Skeletal muscle tissue (tissue), 4 donors: ENCODE measurements around the gene VSTM2L. TPM values are rescaled to one million over a fixed set of nuclear protein-coding genes. Genes with fewer than 3 reads are reported as not detected.

Experiments used
- H3K27ac ChIP-seq: one replicate; pipeline ENCODE4 v1.7.0; 2013; ENCODE audit warnings: mild to moderate bottlenecking, low read depth, low read length, inconsistent platforms
- H3K27me3 ChIP-seq, 3 donors: one replicate each; pipeline ENCODE4 v1.7.0; 2013; ENCODE audit warnings: low read length in 3 of 3; ENCODE audit not compliant: control insufficient read depth in 3 of 3, insufficient read depth in 3 of 3
- H3K36me3 ChIP-seq, 3 donors: one replicate each; pipeline ENCODE4 v1.7.0; 2013; ENCODE audit warnings: low read length in 3 of 3; ENCODE audit not compliant: control insufficient read depth in 3 of 3, insufficient read depth in 3 of 3
- H3K4me1 ChIP-seq, 3 donors: one replicate each; pipeline ENCODE4 v1.7.0; 2013; ENCODE audit warnings: low read length in 3 of 3, mild to moderate bottlenecking in 3 of 3; ENCODE audit not compliant: control insufficient read depth in 3 of 3, insufficient read depth in 3 of 3
- H3K4me3 ChIP-seq, 3 donors: one replicate each; pipeline ENCODE4 v1.7.0; 2013; ENCODE audit warnings: low read length in 3 of 3
- H3K9ac ChIP-seq, 3 donors: one replicate each; pipeline ENCODE4 v1.7.0; 2013; ENCODE audit warnings: low read length in 3 of 3, mild to moderate bottlenecking in 3 of 3, moderate library complexity in 2 of 3, low read depth in 1 of 3
- H3K9me3 ChIP-seq, 3 donors: one replicate each; pipeline ENCODE4 v1.7.0; 2013; ENCODE audit warnings: low read length in 3 of 3; ENCODE audit not compliant: control insufficient read depth in 3 of 3
- total RNA-seq: library from RNA; depleted of rRNA; stranded (reverse); fragments of >200 nt; gene quantifications from one replicate; pipeline ENCODE4 v1.2.3, GENCODE V29; 2014
- donor health status: Osteomylitis.

Gene VSTM2L
- total RNA-seq, 1 donor from 2014 or later = not detected

DNA sequence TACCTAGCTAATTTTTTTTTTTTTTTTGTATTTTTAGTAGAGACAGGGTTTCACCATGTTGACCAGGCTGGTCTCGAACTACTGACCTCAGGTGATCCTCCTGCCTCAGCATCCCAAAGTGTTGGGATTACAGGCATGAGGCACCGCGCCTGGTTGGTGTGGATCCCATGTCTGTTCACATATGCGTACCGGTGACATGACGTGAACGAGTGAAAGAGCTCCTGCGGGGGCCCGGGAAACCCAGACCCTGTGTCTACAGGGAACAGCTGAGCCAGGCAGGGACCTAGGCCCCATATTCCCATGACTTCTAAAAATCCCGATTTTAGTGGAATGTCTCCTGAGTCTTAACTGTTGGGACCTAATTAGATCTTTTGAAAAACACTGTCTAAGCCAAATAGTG, 33.1 kb downstream of the VSTM2L start:
- Histone ChIP-seq H3K27ac (no peak overlapping the region), H3K4me1 (no peaks in the 10 kb centered on the region), H3K9me3 (no peaks in the 10 kb centered on the region), H3K27me3 (peaks cover 9 to 29% (median 20%) of the 10 kb centered on the region in 3 donors), H3K9ac (no peak overlapping the region), H3K36me3 (no peaks in the 10 kb centered on the region), H3K4me3 (no peak overlapping the region)

DNA sequence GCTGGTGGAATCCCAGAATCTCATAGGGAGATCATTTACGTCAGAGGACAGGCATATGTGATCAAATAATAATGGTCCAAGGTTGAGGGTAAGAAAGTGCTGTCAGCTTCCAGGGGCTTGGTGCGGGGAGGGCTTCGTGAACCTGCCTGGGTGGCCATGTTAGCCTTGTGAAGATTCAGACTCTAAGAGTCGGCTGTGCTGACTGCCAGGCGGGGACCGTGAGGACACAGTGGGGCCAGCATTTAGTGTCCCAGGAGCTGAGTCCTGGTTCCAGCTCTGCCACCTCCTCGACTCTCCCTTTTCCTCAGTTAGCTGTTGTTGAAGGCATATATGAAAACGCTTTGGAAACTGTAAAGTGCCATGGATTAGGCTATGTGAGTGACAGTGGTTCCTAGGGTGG, 33.5 kb downstream of the VSTM2L start:
- H3K27ac ChIP-seq = no peak overlapping the region
- H3K27me3 ChIP-seq = peaks cover 9 to 24% (median 18%) of the 10 kb centered on the region in 3 donors
- H3K36me3 ChIP-seq = no peaks in the 10 kb centered on the region
- H3K4me3 ChIP-seq = no peak overlapping the region
- no peak overlapping the region for H3K9ac ChIP-seq
- H3K9me3 ChIP-seq = no peaks in the 10 kb centered on the region
- no peaks in the 10 kb centered on the region for H3K4me1 ChIP-seq

- Histone ChIP-seq H3K4me3 (no peak overlapping the region), H3K36me3 (no peaks in the 10 kb centered on the region), H3K9ac (no peak overlapping the region), H3K27me3 (peaks cover 3 to 14% (median 8%) of the 10 kb centered on the region in 3 donors), H3K27ac (no peak overlapping the region), H3K9me3 (no peaks in the 10 kb centered on the region), H3K4me1 (no peaks in the 10 kb centered on the region)
These were observed 34.8 kb downstream of the VSTM2L start for GRCh38 chr20:37937686-37938085.

- Histone ChIP-seq H3K36me3 (no peaks in the 10 kb centered on the region), H3K27me3 (peaks cover 0 to 9% (median 3%) of the 10 kb centered on the region in 3 donors), H3K4me3 (no peak overlapping the region), H3K27ac (no peak overlapping the region), H3K9me3 (no peaks in the 10 kb centered on the region), H3K9ac (no peak overlapping the region), H3K4me1 (no peaks in the 10 kb centered on the region)
These were observed 35.3 kb downstream of the VSTM2L start for GRCh38 chr20:37938181-37938750.

- no peak overlapping the region for H3K4me3 ChIP-seq
- H3K9ac ChIP-seq = no peak overlapping the region
- peaks cover 0 to 5% (median 3%) of the 10 kb centered on the region in 3 donors for H3K27me3 ChIP-seq
- H3K36me3 ChIP-seq = no peaks in the 10 kb centered on the region
- no peaks in the 10 kb centered on the region for H3K9me3 ChIP-seq
- H3K4me1 ChIP-seq = no peaks in the 10 kb centered on the region
- H3K27ac ChIP-seq = no peak overlapping the region
These were observed 36.0 kb downstream of the VSTM2L start for GRCh38 chr20:37938954-37939353.

DNA sequence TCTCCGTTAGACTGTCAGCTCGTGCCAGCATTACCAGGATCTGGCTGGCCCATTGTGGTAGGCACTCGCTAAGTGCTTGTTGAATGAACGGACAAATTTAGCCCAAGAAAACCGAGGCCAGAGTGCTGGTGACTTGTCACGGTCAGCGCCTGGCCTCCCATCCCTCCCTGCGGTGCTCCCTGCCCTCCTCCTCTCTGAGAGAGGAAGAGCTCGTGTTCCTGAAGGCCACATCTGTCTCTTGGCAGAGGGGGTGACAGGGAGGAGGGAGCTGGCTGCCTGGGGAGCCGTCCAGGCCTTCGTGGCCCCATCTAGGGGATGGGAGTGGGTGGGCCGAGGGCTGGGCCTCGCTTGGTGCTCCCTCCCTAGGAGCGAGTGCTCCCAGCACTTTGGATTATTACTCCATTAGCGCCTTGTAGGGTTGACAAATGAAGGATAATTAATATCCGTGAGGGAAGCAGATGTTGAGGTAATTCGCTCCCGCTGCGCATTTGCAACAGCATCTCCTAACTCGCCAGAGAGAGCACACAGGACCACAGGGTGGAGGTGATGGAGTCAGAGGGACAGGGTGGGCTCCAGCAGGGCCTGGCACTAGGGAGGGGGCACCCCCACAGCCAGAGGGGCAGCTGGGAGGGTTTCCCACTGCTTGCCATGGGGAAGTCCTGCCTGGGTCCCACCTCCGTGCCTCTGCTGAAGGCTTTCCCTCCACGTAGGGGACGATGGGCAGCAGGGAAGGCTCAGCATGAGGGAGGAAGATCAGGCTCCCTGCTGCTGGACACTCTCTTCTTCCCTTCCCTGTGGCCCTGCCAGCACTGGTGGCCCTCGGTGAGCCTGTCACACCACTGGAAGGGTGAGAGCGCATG, 37.0 kb downstream of the VSTM2L start:
- H3K27ac ChIP-seq = no peak overlapping the region
- peaks cover 0 to 8% (median 0%) of the 10 kb centered on the region in 3 donors for H3K27me3 ChIP-seq
- no peaks in the 10 kb centered on the region for H3K36me3 ChIP-seq
- H3K4me3 ChIP-seq = no peak overlapping the region
- H3K4me1 ChIP-seq = no peaks in the 10 kb centered on the region
- H3K9me3 ChIP-seq = no peaks in the 10 kb centered on the region
- no peak overlapping the region for H3K9ac ChIP-seq

- Histone ChIP-seq H3K9ac (no peak overlapping the region), H3K4me3 (no peak overlapping the region), H3K9me3 (no peaks in the 10 kb centered on the region), H3K36me3 (no peaks in the 10 kb centered on the region), H3K4me1 (no peaks in the 10 kb centered on the region), H3K27me3 (peaks cover 0 to 9% (median 3%) of the 10 kb centered on the region in 3 donors), H3K27ac (no peak overlapping the region)
These were observed 37.9 kb downstream of the VSTM2L start for GRCh38 chr20:37940858-37941257.

- no peaks in the 10 kb centered on the region for H3K36me3 ChIP-seq
- H3K9ac ChIP-seq = no peak overlapping the region
- H3K27me3 ChIP-seq = peaks cover 0 to 7% (median 3%) of the 10 kb centered on the region in 3 donors
These were observed 38.4 kb downstream of the VSTM2L start for GRCh38 chr20:37941332-37941731.

GRCh38 chr20:37941992-37942391, 39.1 kb downstream of the VSTM2L start:
- H3K4me1 ChIP-seq = no peaks in the 10 kb centered on the region
- H3K27me3 ChIP-seq = peaks cover 0 to 6% (median 5%) of the 10 kb centered on the region in 3 donors
- H3K36me3 ChIP-seq = no peaks in the 10 kb centered on the region
- no peak overlapping the region for H3K9ac ChIP-seq
- no peak overlapping the region for H3K4me3 ChIP-seq
- H3K27ac ChIP-seq = no peak overlapping the region
- no peaks in the 10 kb centered on the region for H3K9me3 ChIP-seq

More at GRCh38 chr20:37941332-37941731, 38.4 kb downstream of the VSTM2L start:
- no peaks in the 10 kb centered on the region for H3K4me1 ChIP-seq
- H3K9me3 ChIP-seq = no peaks in the 10 kb centered on the region
- no peak overlapping the region for H3K27ac ChIP-seq
- H3K4me3 ChIP-seq = no peak overlapping the region

- Histone ChIP-seq H3K36me3 (no peaks in the 10 kb centered on the region), H3K4me3 (no peak overlapping the region), H3K27ac (no peak overlapping the region), H3K9me3 (no peaks in the 10 kb centered on the region), H3K27me3 (peaks cover 0 to 8% (median 6%) of the 10 kb centered on the region in 3 donors), H3K9ac (no peak overlapping the region), H3K4me1 (no peaks in the 10 kb centered on the region)
These were observed 40.1 kb downstream of the VSTM2L start for GRCh38 chr20:37943033-37943432.
